ENCODE data around the gene GRAMD1C.

DNA sequence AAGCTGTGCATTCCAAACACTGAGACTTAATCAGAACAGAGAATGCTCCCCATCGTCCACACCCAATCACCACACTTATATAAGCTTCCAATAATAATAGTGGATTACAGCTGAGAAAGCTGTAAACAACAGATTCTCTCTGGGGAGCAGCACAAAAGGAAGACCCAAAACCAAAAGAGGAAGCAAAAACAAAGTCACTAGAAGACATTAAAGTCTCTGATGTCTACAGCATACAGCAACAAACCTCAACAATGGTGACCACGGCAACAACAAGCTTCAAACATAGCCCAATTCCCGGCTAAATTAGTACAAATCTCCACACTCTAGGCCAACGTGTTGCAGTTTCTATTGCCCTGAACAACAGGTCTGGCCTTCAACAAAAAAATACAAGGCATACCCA is 147.0 kb downstream of the GRAMD1C start:
- TF ChIP-seq EZH2 (IDR thresholded peaks at IDR 0.05; ENCODE audit: insufficient read depth, poor library complexity, severe bottlenecking) = no peak
- TF ChIP-seq EZH2phosphoT487 (IDR thresholded peaks at IDR 0.05; ENCODE audit: insufficient read depth, low read depth) = no peak

All from GM23248 (cell line).